ENCODE measurements around the gene RELT. TPM values are rescaled to one million over a fixed set of nuclear protein-coding genes. Genes with fewer than 3 reads are reported as not detected.

Gene RELT
- total and polyA plus RNA-seq, 9 donors, result 0.38 to 4.7 (median 2.0) TPM

DNA sequence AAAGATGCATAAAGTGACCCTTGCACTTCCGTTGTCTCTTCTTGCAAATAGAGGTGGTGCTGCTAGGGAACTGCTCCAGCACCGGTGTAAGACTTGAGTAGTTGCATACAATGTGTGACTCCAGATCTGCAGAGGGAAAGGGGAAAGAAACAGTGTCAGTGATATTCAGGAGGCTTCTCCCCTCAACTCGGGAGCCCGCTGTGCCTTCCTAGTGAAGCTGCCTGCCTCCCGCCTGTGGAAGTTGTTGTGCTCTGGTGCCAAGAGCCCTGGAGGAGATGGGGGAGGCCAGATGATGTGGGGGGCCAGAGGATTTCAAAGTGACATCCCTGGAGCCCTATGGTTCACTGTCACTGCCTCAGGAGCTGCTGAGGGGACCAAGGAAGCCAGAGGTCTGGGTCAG, 30.4 kb downstream of the RELT start:
- H3K27me3 ChIP-seq, result no peaks in the 10 kb centered on the region
- no peak for TF ChIP-seq POLR2A (IDR thresholded peaks at IDR 0.05)
- no peak for TF ChIP-seq EP300 (IDR thresholded peaks at IDR 0.05)
- TF ChIP-seq, protein P1, sequence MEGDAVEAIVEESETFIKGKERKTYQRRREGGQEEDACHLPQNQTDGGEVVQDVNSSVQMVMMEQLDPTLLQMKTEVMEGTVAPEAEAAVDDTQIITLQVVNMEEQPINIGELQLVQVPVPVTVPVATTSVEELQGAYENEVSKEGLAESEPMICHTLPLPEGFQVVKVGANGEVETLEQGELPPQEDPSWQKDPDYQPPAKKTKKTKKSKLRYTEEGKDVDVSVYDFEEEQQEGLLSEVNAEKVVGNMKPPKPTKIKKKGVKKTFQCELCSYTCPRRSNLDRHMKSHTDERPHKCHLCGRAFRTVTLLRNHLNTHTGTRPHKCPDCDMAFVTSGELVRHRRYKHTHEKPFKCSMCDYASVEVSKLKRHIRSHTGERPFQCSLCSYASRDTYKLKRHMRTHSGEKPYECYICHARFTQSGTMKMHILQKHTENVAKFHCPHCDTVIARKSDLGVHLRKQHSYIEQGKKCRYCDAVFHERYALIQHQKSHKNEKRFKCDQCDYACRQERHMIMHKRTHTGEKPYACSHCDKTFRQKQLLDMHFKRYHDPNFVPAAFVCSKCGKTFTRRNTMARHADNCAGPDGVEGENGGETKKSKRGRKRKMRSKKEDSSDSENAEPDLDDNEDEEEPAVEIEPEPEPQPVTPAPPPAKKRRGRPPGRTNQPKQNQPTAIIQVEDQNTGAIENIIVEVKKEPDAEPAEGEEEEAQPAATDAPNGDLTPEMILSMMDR (IDR thresholded peaks at IDR 0.05), result no peak
- 83 to 89% (median 89%) methylated on average over 5 of the region's 5 CpGs for WGBS, 3 donors
- H3K4me1 ChIP-seq (ENCODE audit: insufficient read depth), result no peaks in the 10 kb centered on the region
- DNase-seq, result no peak
- H3K27ac ChIP-seq, result no peak overlapping the region
- intact Hi-C loops (cut with DNase I), result no loop called here
- no peaks in the 10 kb centered on the region for H3K9me3 ChIP-seq
- no peak overlapping the region for H3K4me3 ChIP-seq
- H3K36me3 ChIP-seq, result no peaks in the 10 kb centered on the region

DNA sequence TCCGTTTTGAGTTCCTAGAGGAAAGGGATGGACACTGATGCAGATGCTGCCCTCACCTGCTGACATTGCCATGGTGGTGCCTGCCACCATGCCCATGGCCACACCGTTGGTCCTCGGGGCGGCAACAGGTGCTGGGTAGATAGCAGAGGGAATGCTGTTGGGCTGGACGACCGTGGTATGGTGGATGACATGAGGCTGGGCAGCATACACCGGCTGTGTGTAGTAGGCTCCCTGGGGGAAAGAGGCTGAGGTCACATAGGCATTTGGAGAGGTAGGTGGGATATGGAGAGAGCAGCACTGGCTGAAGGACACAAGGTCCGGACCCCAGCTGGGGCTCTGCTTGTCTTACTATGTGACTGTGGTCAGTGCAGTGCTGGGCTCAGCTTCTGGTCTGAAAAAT, 33.2 kb downstream of the RELT start:
- 92 to 95% (median 95%) methylated on average over 8 of the region's 8 CpGs for WGBS, 3 donors
- TF ChIP-seq EP300 (IDR thresholded peaks at IDR 0.05) (no peak), POLR2A (IDR thresholded peaks at IDR 0.05) (no peak)
- TF ChIP-seq, protein P1 (IDR thresholded peaks at IDR 0.05), result no peak
- H3K4me1 ChIP-seq (ENCODE audit: insufficient read depth), result peaks cover 5% of the 10 kb centered on the region
- intact Hi-C loops (cut with DNase I), result no loop called here
- no peak for DNase-seq
- H3K36me3 ChIP-seq, result no peaks in the 10 kb centered on the region
- H3K9me3 ChIP-seq, result no peaks in the 10 kb centered on the region
- H3K27ac ChIP-seq, result no peak overlapping the region
- no peaks in the 10 kb centered on the region for H3K27me3 ChIP-seq
- no peak overlapping the region for H3K4me3 ChIP-seq

DNA sequence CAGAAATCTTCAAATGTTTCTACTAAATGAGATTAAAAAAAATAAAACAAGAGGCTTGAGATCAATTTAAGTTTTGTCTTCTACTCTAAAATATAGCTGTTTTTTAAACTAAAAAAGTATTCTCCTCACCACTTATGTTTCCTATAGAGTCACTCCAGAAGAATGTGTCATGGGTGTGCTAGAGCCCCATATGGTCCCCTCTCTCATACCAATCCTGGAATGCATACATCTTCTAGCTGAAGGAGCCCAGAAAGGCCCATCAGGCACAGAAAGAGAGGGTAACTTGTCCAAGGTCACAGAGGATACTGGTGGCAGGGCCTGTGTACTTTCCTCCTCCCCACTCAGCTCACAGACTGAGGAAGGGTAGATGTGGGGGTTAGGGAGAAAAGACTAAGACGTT, 34.4 kb downstream of the RELT start:
- peaks cover 6% of the 10 kb centered on the region for H3K4me1 ChIP-seq (ENCODE audit: insufficient read depth)
- 73 to 88% (median 74%) methylated on average over 1 of the region's 1 CpG for WGBS, 3 donors
- no peak for TF ChIP-seq EP300 (IDR thresholded peaks at IDR 0.05)
- TF ChIP-seq, protein P1 (IDR thresholded peaks at IDR 0.05), result no peak
- TF ChIP-seq POLR2A (IDR thresholded peaks at IDR 0.05), result no peak

DNA sequence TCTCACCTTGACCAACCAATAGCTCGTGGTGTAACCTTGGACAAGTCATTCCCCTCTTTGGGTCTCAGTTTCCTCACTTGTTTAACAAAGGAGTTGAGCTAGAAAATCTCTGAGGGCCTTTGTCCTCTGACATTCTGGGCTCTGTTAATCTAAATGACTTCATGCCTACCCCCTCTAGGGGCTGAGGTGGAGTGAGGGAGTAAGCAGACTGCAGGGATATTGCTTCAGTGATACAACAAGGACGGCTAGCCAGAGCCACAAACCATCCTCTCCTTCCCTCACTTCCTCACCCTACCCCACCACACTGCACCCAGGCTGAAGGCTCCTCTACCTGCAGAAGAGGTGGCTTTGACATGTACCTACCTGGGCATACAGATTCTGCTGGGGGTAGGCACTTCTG, 34.8 kb downstream of the RELT start:
- WGBS, 3 donors, result 95% methylated on average over 2 of the region's 2 CpGs
- Histone ChIP-seq H3K4me3 (no peak overlapping the region), H3K27me3 (no peaks in the 10 kb centered on the region), H3K4me1 (ENCODE audit: insufficient read depth) (peaks cover 8% of the 10 kb centered on the region), H3K36me3 (no peaks in the 10 kb centered on the region), H3K9me3 (no peaks in the 10 kb centered on the region), H3K27ac (no peak overlapping the region)
- no peak for DNase-seq
- TF ChIP-seq POLR2A (IDR thresholded peaks at IDR 0.05), result no peak
- TF ChIP-seq, protein P1 (IDR thresholded peaks at IDR 0.05), result no peak
- TF ChIP-seq EP300 (IDR thresholded peaks at IDR 0.05), result no peak
- intact Hi-C loops (cut with DNase I), result no loop called here

More for the DNA sequence above, 34.4 kb downstream of the RELT start:
- Histone ChIP-seq H3K27ac (no peak overlapping the region), H3K4me3 (no peak overlapping the region), H3K9me3 (no peaks in the 10 kb centered on the region), H3K27me3 (no peaks in the 10 kb centered on the region), H3K36me3 (no peaks in the 10 kb centered on the region)
- intact Hi-C loops (cut with DNase I), result no loop called here
- DNase-seq, result no peak

All from ovary (tissue), 9 donors.